Stimulated activated CD4-positive, alpha-beta T cell treated with anti-CD3 and anti-CD28 coated beads, Interleukin-4, amount 100 ng/mL, for 48 hours (primary cell): Measurements from ENCODE around the gene UBE2S.
"Not testable (repeated sequence)": the region's sequence is repeated elsewhere in the genome, so short reads cannot be mapped to it uniquely, and the experiment has no call there.

Experiments
- DNase-seq, 2 donors: peaks; one replicate each; pipeline ENCODE4 v3.0.0-alpha.2; 2020; ENCODE audit warnings: low read depth in 2 of 2

UBE2S gene

GRCh38 chr19:55407550-55407799 is at the start of gene UBE2S:
UBE2S (minus strand) TSS chr19:55407788; CDS start chr19:55407589, 199 bp downstream.
- not testable (repeated sequence) for DNase-seq

GRCh38 chr19:55456347-55456746 is 48.8 kb upstream of the UBE2S start:
- no peak for DNase-seq

GRCh38 chr19:55455576-55456235 is 48.1 kb upstream of the UBE2S start:
- DNase-seq: no peak

- peak in 1 of 2 donors; percentile 53 for DNase-seq
Observed at GRCh38 chr19:55454787-55455243, 47.2 kb upstream of the UBE2S start.

GRCh38 chr19:55453511-55454260 is 46.1 kb upstream of the UBE2S start:
- no peak for DNase-seq

GRCh38 chr19:55452749-55453346 is 45.3 kb upstream of the UBE2S start:
- peak in 1 of 2 donors; percentile 35 for DNase-seq

- no peak for DNase-seq
Observed at GRCh38 chr19:55451965-55452748, 44.6 kb upstream of the UBE2S start.

- DNase-seq: no peak
Observed at GRCh38 chr19:55451163-55451964, 43.8 kb upstream of the UBE2S start.

GRCh38 chr19:55449469-55449868 is 41.9 kb upstream of the UBE2S start:
- no peak for DNase-seq

- not testable (repeated sequence) for DNase-seq
Observed at GRCh38 chr19:55448175-55448490, 40.5 kb upstream of the UBE2S start.

- DNase-seq: no peak
Observed at GRCh38 chr19:55447421-55448174, 40.0 kb upstream of the UBE2S start.

- no peak for DNase-seq
Observed at GRCh38 chr19:55446060-55446459, 38.5 kb upstream of the UBE2S start.

GRCh38 chr19:55444646-55445045 is 37.1 kb upstream of the UBE2S start:
- DNase-seq: no peak

- no peak for DNase-seq
Observed at GRCh38 chr19:55443824-55444480, 36.4 kb upstream of the UBE2S start.

- DNase-seq: no peak
Observed at GRCh38 chr19:55443045-55443823, 35.6 kb upstream of the UBE2S start, which contains the start of gene SHISA7. SHISA7 (minus strand) TSS chr19:55443300; CDS start chr19:55442863, 437 bp downstream.

GRCh38 chr19:55442372-55442961 is 34.9 kb upstream of the UBE2S start:
- no peak for DNase-seq

GRCh38 chr19:55441692-55442321 is 34.2 kb upstream of the UBE2S start:
- no peak for DNase-seq

GRCh38 chr19:55441319-55441691 is 33.7 kb upstream of the UBE2S start:
- no peak for DNase-seq
